ENCODE results near the gene ARID3B. TPM values are rescaled to one million over a fixed set of nuclear protein-coding genes. Genes with fewer than 3 reads are reported as not detected.

The ARID3B gene, protein sequence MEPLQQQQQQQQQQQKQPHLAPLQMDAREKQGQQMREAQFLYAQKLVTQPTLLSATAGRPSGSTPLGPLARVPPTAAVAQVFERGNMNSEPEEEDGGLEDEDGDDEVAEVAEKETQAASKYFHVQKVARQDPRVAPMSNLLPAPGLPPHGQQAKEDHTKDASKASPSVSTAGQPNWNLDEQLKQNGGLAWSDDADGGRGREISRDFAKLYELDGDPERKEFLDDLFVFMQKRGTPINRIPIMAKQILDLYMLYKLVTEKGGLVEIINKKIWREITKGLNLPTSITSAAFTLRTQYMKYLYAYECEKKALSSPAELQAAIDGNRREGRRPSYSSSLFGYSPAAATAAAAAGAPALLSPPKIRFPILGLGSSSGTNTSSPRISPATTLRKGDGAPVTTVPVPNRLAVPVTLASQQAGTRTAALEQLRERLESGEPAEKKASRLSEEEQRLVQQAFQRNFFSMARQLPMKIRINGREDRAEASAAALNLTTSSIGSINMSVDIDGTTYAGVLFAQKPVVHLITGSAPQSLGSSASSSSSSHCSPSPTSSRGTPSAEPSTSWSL
- total RNA-seq, result 10 to 100 TPM; 10.3 to 10.5 TPM
- polyA plus RNA-seq, result 10 to 100 TPM in 1 of 2 donors, 1 to 10 TPM in 1; 6.6 to 10.1 TPM
- long read RNA-seq, donor 1, full-length matches to known transcripts, result 2 of 2 reads
- long read RNA-seq, donor 1, partial matches to known transcripts, result 0 of 2 reads
- long read RNA-seq, donor 1, other reads (novel, unspliced or antisense), result 0 of 2 reads
- long read RNA-seq, donor 2, result 0 reads
- long read RNA-seq, donor 3, result 0 reads
- long read RNA-seq, donor 4, result 0 reads
- long read RNA-seq, donor 5, full-length matches to known transcripts, result 2 of 7 reads
- long read RNA-seq, donor 5, partial matches to known transcripts, result 5 of 7 reads
- long read RNA-seq, donor 5, other reads (novel, unspliced or antisense), result 0 of 7 reads

DNA sequence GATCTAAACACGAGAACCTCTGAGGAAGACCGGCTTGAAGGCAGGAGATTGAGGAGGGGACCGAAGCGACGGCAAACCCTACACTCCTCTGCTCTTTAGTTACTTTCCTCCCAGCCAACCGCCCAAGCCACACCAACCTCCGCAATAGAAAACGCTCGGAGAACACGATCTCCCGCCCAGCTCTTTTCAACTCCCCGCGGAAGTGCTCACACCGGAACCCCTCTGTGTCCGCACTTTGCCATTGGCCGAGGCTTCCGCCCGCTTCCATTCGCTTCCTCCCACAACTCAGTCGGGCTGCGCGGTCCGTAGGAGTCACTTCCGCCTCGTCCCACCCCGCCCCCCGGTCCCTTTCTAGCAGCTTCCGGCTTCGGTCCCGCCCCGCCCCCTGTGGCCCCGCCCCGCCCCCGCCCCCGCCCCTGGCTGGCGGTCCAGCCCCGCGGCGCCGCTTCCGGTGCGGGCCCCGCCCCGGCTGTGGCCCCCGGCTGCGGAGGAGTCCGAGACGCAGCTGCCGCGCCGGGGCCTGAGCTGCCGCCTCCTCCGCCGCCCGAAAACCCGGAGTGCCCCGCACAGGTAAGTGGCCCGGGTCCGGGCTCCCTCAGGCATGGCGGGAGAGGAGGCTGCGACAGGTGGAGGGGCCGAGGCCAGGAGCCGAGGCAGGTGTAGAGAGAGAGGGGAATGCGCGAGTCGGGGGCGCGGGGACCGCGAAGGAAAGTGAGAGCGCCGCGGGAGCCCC, at the start of gene ARID3B:
ARID3B (plus strand) TSS at position 460 of the 733 bp plus-strand sequence. CDS start 2,717 bp downstream, outside the sequence.
- Histone ChIP-seq H3K9ac (ENCODE audit: insufficient read depth in 1 of 2, low read length in 2 of 2) (peak within 1 kb of the TSS; percentile 59 to 90), H3K9me3 (ENCODE audit: control insufficient read depth in 4 of 4, insufficient read depth in 3 of 4, low read length in 3 of 4) (no peaks in the 10 kb centered on the region), H3K27ac (ENCODE audit: low read depth in 1 of 2, low read length in 1 of 2) (peak within 1 kb of the TSS; percentile 87 to 90), H3K4me3 (peak within 1 kb of the TSS; percentile 86), H3K27me3 (ENCODE audit: control insufficient read depth in 3 of 3, insufficient read depth in 3 of 3, low read length in 2 of 3) (peaks cover 0 to 9% (median 3%) of the 10 kb centered on the region in 3 donors), H3K36me3 (ENCODE audit: control insufficient read depth in 4 of 4, insufficient read depth in 4 of 4, low read length in 4 of 4) (no peaks in the 10 kb centered on the region), H3K4me1 (ENCODE audit: control insufficient read depth in 5 of 5, insufficient read depth in 5 of 5, low read length in 5 of 5) (peaks cover 5 to 32% (median 11%) of the 10 kb centered on the region in 5 donors)
- WGBS, 2 donors, result 0 to 1% methylated on average over 53 to 73 of the region's 73 CpGs
- DNase-seq (peak; percentile 98 to 99 (median 98)), ATAC-seq (ENCODE audit: insufficient read depth, low FRiP score) (peak; percentile 96)
- TF ChIP-seq, protein P1, sequence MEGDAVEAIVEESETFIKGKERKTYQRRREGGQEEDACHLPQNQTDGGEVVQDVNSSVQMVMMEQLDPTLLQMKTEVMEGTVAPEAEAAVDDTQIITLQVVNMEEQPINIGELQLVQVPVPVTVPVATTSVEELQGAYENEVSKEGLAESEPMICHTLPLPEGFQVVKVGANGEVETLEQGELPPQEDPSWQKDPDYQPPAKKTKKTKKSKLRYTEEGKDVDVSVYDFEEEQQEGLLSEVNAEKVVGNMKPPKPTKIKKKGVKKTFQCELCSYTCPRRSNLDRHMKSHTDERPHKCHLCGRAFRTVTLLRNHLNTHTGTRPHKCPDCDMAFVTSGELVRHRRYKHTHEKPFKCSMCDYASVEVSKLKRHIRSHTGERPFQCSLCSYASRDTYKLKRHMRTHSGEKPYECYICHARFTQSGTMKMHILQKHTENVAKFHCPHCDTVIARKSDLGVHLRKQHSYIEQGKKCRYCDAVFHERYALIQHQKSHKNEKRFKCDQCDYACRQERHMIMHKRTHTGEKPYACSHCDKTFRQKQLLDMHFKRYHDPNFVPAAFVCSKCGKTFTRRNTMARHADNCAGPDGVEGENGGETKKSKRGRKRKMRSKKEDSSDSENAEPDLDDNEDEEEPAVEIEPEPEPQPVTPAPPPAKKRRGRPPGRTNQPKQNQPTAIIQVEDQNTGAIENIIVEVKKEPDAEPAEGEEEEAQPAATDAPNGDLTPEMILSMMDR (IDR thresholded peaks at IDR 0.05; ENCODE audit: control extremely low read depth, extremely low read depth), result no peak

GRCh38 chr15:74496648-74497047, 44.4 kb upstream of the ARID3B start:
- Histone ChIP-seq H3K9me3 (ENCODE audit: control insufficient read depth in 4 of 4, insufficient read depth in 3 of 4, low read length in 3 of 4) (no peaks in the 10 kb centered on the region), H3K36me3 (ENCODE audit: control insufficient read depth in 4 of 4, insufficient read depth in 4 of 4, low read length in 4 of 4) (peaks cover 0 to 4% (median 0%) of the 10 kb centered on the region in 4 donors), H3K27ac (ENCODE audit: low read depth in 1 of 2, low read length in 1 of 2) (no peak overlapping the region), H3K4me1 (ENCODE audit: control insufficient read depth in 5 of 5, insufficient read depth in 5 of 5, low read length in 5 of 5) (no peaks in the 10 kb centered on the region), H3K4me3 (no peak overlapping the region), H3K27me3 (ENCODE audit: control insufficient read depth in 3 of 3, insufficient read depth in 3 of 3, low read length in 2 of 3) (no peaks in the 10 kb centered on the region), H3K9ac (ENCODE audit: insufficient read depth in 1 of 2, low read length in 2 of 2) (no peak overlapping the region)
- WGBS, 2 donors, result 93 to 95% methylated on average over 3 of the region's 3 CpGs
- ATAC-seq (ENCODE audit: insufficient read depth, low FRiP score), result no peak
- DNase-seq, result no peak
- TF ChIP-seq, protein P1 (IDR thresholded peaks at IDR 0.05; ENCODE audit: control extremely low read depth, extremely low read depth), result no peak

GRCh38 chr15:74497584-74497983, 43.4 kb upstream of the ARID3B start:
- TF ChIP-seq, protein P1 (IDR thresholded peaks at IDR 0.05; ENCODE audit: control extremely low read depth, extremely low read depth), result no peak
- DNase-seq (no peak), ATAC-seq (ENCODE audit: insufficient read depth, low FRiP score) (no peak)
- 87 to 89% methylated on average over 2 of the region's 2 CpGs for WGBS, 2 donors
- no peak overlapping the region for H3K27ac ChIP-seq (ENCODE audit: low read depth in 1 of 2, low read length in 1 of 2)
- no peaks in the 10 kb centered on the region for H3K4me1 ChIP-seq (ENCODE audit: control insufficient read depth in 5 of 5, insufficient read depth in 5 of 5, low read length in 5 of 5)
- H3K9me3 ChIP-seq (ENCODE audit: control insufficient read depth in 4 of 4, insufficient read depth in 3 of 4, low read length in 3 of 4), result no peaks in the 10 kb centered on the region
- no peak overlapping the region for H3K9ac ChIP-seq (ENCODE audit: insufficient read depth in 1 of 2, low read length in 2 of 2)
- peaks cover 0 to 4% (median 2%) of the 10 kb centered on the region in 4 donors for H3K36me3 ChIP-seq (ENCODE audit: control insufficient read depth in 4 of 4, insufficient read depth in 4 of 4, low read length in 4 of 4)
- H3K27me3 ChIP-seq (ENCODE audit: control insufficient read depth in 3 of 3, insufficient read depth in 3 of 3, low read length in 2 of 3), result no peaks in the 10 kb centered on the region
- H3K4me3 ChIP-seq, result no peak overlapping the region
